ENCODE data around the gene VILL. TPM values are rescaled to one million over a fixed set of nuclear protein-coding genes. Genes with fewer than 3 reads are reported as not detected.
"Not testable (repeated sequence)": the region's sequence is repeated elsewhere in the genome, so short reads cannot be mapped to it uniquely, and the experiment has no call there.

The VILL gene
- polyA plus RNA-seq, 2 donors: 4.9 to 16.7 TPM

DNA sequence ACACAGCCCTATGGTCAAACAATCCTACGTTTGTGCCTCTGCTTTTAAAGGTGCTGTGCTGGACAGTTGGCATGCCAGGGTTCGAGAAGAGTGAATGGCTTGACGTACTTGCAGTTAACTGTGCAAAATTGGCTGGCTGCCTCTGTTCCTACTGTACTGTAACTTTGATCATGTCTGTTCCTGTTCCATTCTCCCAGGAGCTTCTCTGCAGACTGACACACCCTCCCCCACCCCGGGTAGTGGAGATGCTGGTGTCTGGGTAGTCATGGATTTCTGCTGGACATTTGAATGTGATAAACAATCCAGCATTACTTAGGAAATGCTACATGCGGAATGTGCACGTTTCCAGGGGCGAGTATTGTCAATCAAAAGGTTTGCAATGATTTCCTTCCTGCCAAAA lies 6.5 kb upstream of the VILL start:
- Histone ChIP-seq H3K9me3 (ENCODE audit: control insufficient read depth in 2 of 2, insufficient read depth in 1 of 2, low read depth in 1 of 2, low read length in 1 of 2) (no peaks in the 10 kb centered on the region), H3K27me3 (ENCODE audit: control insufficient read depth in 1 of 2, insufficient read depth in 2 of 2, low read length in 2 of 2) (no peaks in the 10 kb centered on the region), H3K27ac (ENCODE audit: low read depth in 2 of 2, low read length in 1 of 2) (no peak overlapping the region), H3K4me3 (ENCODE audit: low read depth in 1 of 2, low read length in 2 of 2) (no peak overlapping the region), H3K36me3 (ENCODE audit: control insufficient read depth in 2 of 2, insufficient read depth in 2 of 2, low read length in 1 of 2) (peaks cover 4 to 13% of the 10 kb centered on the region in 2 donors), H3K4me1 (ENCODE audit: control insufficient read depth in 2 of 2, insufficient read depth in 2 of 2, low read length in 1 of 2) (peaks cover 15 to 25% of the 10 kb centered on the region in 2 donors)
- 59 to 63% methylated on average over 7 of the region's 7 CpGs for whole genome bisulfite sequencing, 2 donors

DNA sequence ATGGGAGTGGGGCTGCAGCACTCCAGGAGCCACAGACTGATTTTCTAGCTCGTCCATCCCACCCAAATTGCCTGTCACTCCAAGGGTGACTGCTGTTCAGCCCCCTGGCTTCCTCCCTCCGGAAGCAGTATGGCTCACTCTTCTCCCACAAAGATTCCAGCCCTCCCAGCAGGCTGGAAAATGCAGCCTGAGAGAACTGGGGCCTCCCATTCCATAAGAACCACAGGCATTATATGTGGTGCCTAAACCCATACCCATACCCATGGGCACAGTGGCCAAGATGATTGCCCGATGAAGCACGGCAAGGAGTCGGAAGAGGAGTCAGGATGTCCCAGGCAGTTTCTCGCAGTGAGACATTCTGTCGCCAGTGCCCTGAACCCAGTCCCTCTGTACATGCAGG lies 6.0 kb upstream of the VILL start:
- WGBS, 2 donors: 89 to 93% methylated on average over 7 of the region's 7 CpGs
- H3K9me3 ChIP-seq (ENCODE audit: control insufficient read depth in 2 of 2, insufficient read depth in 1 of 2, low read depth in 1 of 2, low read length in 1 of 2): no peaks in the 10 kb centered on the region
- H3K4me1 ChIP-seq (ENCODE audit: control insufficient read depth in 2 of 2, insufficient read depth in 2 of 2, low read length in 1 of 2): peaks cover 15 to 25% of the 10 kb centered on the region in 2 donors
- peaks cover 4 to 13% of the 10 kb centered on the region in 2 donors for H3K36me3 ChIP-seq (ENCODE audit: control insufficient read depth in 2 of 2, insufficient read depth in 2 of 2, low read length in 1 of 2)
- H3K4me3 ChIP-seq (ENCODE audit: low read depth in 1 of 2, low read length in 2 of 2): no peak overlapping the region
- no peaks in the 10 kb centered on the region for H3K27me3 ChIP-seq (ENCODE audit: control insufficient read depth in 1 of 2, insufficient read depth in 2 of 2, low read length in 2 of 2)
- no peak overlapping the region for H3K27ac ChIP-seq (ENCODE audit: low read depth in 2 of 2, low read length in 1 of 2)

DNA sequence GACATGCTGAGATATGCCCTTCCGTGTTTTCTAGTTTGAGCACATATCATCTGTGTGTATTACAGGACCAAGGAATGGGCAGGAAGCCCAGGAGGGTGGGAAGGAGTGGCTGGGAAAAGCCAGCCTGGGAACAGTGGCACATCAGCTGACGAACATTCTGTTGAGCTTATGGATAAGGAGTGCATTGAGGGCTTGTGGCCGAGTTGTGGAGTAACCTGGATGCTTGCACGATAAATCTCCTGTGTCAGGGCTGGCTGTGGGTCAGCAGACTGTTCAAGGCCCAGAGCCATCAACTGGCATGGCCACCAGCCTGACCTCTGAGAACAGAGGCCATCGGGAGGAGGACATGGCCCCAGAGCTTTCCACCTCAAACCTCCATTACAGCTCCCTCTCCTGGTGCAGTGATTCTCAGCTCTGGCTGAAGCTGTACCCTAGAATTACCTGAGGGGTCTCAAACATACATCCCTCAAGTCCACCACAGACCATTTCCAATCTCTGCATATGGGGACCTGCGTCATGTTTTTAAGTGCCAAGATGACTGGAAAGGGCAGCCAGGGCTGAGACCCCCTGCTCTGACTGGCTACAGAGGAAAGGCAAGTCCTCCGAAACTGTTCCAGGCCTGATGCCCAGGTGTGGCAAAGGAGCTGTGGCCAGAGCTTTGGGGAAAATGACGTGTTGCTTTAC lies 4.8 kb upstream of the VILL start:
- WGBS, 2 donors: 53 to 66% methylated on average over 8 of the region's 8 CpGs
- peaks cover under 1 to 6% of the 10 kb centered on the region in 2 donors for H3K36me3 ChIP-seq (ENCODE audit: control insufficient read depth in 2 of 2, insufficient read depth in 2 of 2, low read length in 1 of 2)
- H3K4me3 ChIP-seq (ENCODE audit: low read depth in 1 of 2, low read length in 2 of 2): no peak overlapping the region
- H3K27ac ChIP-seq (ENCODE audit: low read depth in 2 of 2, low read length in 1 of 2): peak overlapping the region in 1 of 2 donors; percentile 17
- H3K4me1 ChIP-seq (ENCODE audit: control insufficient read depth in 2 of 2, insufficient read depth in 2 of 2, low read length in 1 of 2): peaks cover 15 to 30% of the 10 kb centered on the region in 2 donors
- no peaks in the 10 kb centered on the region for H3K27me3 ChIP-seq (ENCODE audit: control insufficient read depth in 1 of 2, insufficient read depth in 2 of 2, low read length in 2 of 2)
- no peaks in the 10 kb centered on the region for H3K9me3 ChIP-seq (ENCODE audit: control insufficient read depth in 2 of 2, insufficient read depth in 1 of 2, low read depth in 1 of 2, low read length in 1 of 2)

DNA sequence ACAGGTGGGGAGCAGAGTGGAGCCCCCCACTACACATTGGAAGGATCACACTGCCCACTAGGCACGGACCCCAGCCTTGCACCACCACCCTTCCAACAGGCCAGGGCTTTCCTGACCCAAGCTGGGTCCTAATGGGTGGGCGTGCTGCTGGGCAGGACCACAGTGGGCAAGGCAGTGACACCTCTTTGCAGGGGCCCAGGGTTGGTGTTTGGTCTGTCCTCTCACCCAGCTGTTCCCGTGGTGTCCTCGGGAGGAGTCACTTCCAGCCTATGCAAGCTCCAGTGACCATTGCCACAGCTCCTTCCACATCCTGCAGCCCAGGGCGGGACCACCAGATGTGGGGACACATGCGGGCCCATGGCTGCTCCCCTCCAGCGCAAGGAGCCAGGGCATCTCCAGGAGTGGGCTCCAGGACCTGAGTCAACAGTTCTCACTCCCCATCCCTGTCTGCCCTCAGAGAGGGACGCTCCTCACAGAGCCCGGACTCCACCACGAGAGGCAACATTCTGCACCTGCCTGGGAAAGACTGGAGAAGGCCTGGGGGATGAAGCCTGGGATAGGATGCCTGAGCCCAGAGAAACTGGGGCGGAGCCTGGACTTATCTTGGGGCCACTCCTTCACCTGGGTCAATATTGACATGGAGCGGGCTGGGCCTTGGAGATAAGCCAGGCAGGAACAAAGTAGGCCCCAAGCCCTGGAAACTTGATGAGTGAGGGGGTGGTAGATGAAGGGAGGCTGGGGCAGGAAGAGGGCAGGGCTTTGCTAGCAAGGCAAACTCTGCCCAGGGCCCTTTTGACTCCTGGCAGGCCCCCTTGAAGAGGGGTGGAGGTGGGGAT lies 3.9 kb upstream of the VILL start:
- Histone ChIP-seq H3K36me3 (ENCODE audit: control insufficient read depth in 2 of 2, insufficient read depth in 2 of 2, low read length in 1 of 2) (peaks cover 0 to 5% of the 10 kb centered on the region in 2 donors), H3K27ac (ENCODE audit: low read depth in 2 of 2, low read length in 1 of 2) (peak overlapping the region in 1 of 2 donors; percentile 5), H3K9me3 (ENCODE audit: control insufficient read depth in 2 of 2, insufficient read depth in 1 of 2, low read depth in 1 of 2, low read length in 1 of 2) (no peaks in the 10 kb centered on the region), H3K4me3 (ENCODE audit: low read depth in 1 of 2, low read length in 2 of 2) (no peak overlapping the region), H3K4me1 (ENCODE audit: control insufficient read depth in 2 of 2, insufficient read depth in 2 of 2, low read length in 1 of 2) (peaks cover 14 to 30% of the 10 kb centered on the region in 2 donors), H3K27me3 (ENCODE audit: control insufficient read depth in 1 of 2, insufficient read depth in 2 of 2, low read length in 2 of 2) (no peaks in the 10 kb centered on the region)
- WGBS, 2 donors: 52 to 72% methylated on average over 12 of the region's 12 CpGs

DNA sequence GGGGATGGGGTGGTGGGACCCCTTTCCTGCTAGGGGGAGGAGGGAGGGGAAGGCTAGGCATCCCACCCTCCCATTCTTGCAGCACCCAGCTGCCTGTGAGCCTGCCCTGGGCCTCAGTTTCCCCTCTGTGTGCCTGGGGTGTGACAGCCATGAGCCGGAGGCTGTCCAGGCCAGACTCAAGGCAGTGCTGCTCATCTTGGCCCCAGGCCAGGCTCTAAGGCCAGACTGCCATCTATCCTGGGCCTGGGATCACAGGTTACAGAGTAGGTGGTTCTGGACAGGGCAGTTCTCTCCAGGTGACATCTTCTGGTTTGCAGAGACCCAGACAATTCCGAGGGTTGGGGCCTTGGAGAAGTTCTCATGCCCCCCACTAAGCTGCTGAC lies 3.3 kb upstream of the VILL start:
- H3K27ac ChIP-seq (ENCODE audit: low read depth in 2 of 2, low read length in 1 of 2): no peak overlapping the region
- peaks cover 12 to 36% of the 10 kb centered on the region in 2 donors for H3K4me1 ChIP-seq (ENCODE audit: control insufficient read depth in 2 of 2, insufficient read depth in 2 of 2, low read length in 1 of 2)
- WGBS, 2 donors: 54 to 58% methylated on average over 2 of the region's 2 CpGs
- no peaks in the 10 kb centered on the region for H3K9me3 ChIP-seq (ENCODE audit: control insufficient read depth in 2 of 2, insufficient read depth in 1 of 2, low read depth in 1 of 2, low read length in 1 of 2)
- H3K4me3 ChIP-seq (ENCODE audit: low read depth in 1 of 2, low read length in 2 of 2): no peak overlapping the region
- no peaks in the 10 kb centered on the region for H3K27me3 ChIP-seq (ENCODE audit: control insufficient read depth in 1 of 2, insufficient read depth in 2 of 2, low read length in 2 of 2)
- peaks cover 0 to 2% of the 10 kb centered on the region in 2 donors for H3K36me3 ChIP-seq (ENCODE audit: control insufficient read depth in 2 of 2, insufficient read depth in 2 of 2, low read length in 1 of 2)

DNA sequence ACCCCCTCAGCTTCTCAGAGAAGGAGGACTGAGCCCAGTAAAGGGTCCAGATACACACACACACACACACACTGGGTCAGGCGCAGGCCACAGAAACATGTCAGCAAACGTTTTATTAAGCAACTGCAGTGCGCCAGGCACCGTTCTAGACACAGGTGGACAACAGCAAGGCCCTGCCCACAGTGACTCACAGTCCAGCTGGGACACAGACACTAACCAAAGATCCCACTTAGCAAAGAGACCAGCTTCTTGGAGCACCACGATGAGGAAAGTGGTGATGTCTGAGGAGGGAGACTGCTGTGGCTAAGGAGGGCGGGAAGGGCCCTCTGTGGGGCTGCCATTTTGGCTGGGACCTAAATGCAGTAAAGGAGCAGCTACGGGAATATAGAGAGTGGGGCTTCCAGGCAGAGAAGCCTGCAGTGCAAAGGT lies 2.8 kb upstream of the VILL start:
- Histone ChIP-seq H3K9me3 (ENCODE audit: control insufficient read depth in 2 of 2, insufficient read depth in 1 of 2, low read depth in 1 of 2, low read length in 1 of 2) (no peaks in the 10 kb centered on the region), H3K27me3 (ENCODE audit: control insufficient read depth in 1 of 2, insufficient read depth in 2 of 2, low read length in 2 of 2) (no peaks in the 10 kb centered on the region), H3K4me3 (ENCODE audit: low read depth in 1 of 2, low read length in 2 of 2) (no peak overlapping the region), H3K36me3 (ENCODE audit: control insufficient read depth in 2 of 2, insufficient read depth in 2 of 2, low read length in 1 of 2) (peaks cover 0 to 2% of the 10 kb centered on the region in 2 donors), H3K27ac (ENCODE audit: low read depth in 2 of 2, low read length in 1 of 2) (no peak overlapping the region), H3K4me1 (ENCODE audit: control insufficient read depth in 2 of 2, insufficient read depth in 2 of 2, low read length in 1 of 2) (peaks cover 12 to 38% of the 10 kb centered on the region in 2 donors)
- 71 to 76% methylated on average over 7 of the region's 7 CpGs for WGBS, 2 donors

DNA sequence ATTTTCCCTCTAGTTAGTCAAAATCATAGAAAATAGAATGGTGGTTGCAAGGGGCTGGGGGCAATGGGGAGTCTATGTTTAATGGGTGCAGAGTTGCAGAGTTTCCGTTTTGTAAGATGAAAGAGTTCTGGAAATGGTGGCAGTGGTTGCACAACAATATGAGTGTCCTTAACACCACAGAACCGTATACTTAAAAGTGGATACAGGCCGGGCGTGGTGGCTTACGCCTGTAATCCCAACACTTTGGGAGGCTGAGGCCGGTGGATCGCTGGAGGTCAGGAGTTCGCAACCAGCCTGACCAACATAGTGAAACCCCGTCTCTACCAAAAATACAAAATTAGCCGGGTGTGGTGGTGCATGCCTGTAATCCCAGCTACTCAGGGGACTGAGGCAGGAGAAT lies 2.2 kb upstream of the VILL start:
- H3K27me3 ChIP-seq (ENCODE audit: control insufficient read depth in 1 of 2, insufficient read depth in 2 of 2, low read length in 2 of 2); H3K4me3 ChIP-seq (ENCODE audit: low read depth in 1 of 2, low read length in 2 of 2): not testable (repeated sequence)

DNA sequence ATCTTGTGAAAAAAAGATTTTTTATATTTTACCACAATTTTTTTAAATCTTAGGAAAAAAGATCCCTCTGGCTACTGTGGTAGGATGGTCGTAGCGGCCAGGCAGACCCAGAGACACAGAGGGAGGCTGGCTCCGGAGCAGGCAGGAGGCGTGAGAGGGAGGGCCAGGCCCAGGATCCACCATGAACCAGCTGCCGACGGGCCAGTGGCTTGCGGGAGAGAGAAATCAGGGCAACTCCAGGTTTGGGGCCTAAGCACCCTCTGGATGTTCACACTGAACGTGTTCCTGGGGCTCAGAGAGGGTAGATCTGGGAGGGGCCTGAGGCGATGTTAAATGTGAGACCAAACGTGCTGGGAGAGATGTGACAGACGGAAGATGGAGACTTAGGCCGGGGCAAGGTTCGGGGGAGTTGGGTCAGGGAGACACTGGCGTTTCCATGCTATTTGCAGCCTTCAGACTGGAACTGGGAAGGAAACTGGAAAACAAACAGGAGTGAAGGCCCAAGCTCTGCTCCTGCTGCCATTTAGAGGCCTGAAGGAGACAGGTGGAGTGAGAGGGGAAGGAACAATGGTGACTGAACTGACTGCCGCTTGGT lies 1.6 kb upstream of the VILL start:
- no peak overlapping the region for H3K4me3 ChIP-seq (ENCODE audit: low read depth in 1 of 2, low read length in 2 of 2)
- no peak overlapping the region for H3K27ac ChIP-seq (ENCODE audit: low read depth in 2 of 2, low read length in 1 of 2)
- H3K9me3 ChIP-seq (ENCODE audit: control insufficient read depth in 2 of 2, insufficient read depth in 1 of 2, low read depth in 1 of 2, low read length in 1 of 2): no peaks in the 10 kb centered on the region
- peaks cover 0 to 1% of the 10 kb centered on the region in 2 donors for H3K36me3 ChIP-seq (ENCODE audit: control insufficient read depth in 2 of 2, insufficient read depth in 2 of 2, low read length in 1 of 2)
- H3K4me1 ChIP-seq (ENCODE audit: control insufficient read depth in 2 of 2, insufficient read depth in 2 of 2, low read length in 1 of 2): peaks cover 12 to 46% of the 10 kb centered on the region in 2 donors
- no peaks in the 10 kb centered on the region for H3K27me3 ChIP-seq (ENCODE audit: control insufficient read depth in 1 of 2, insufficient read depth in 2 of 2, low read length in 2 of 2)
- 83 to 86% methylated on average over 15 of the region's 15 CpGs for WGBS, 2 donors

More for the DNA sequence above, 2.2 kb upstream of the VILL start:
- not testable (repeated sequence) for H3K9me3 ChIP-seq (ENCODE audit: control insufficient read depth in 2 of 2, insufficient read depth in 1 of 2, low read depth in 1 of 2, low read length in 1 of 2); H3K27ac ChIP-seq (ENCODE audit: low read depth in 2 of 2, low read length in 1 of 2); H3K36me3 ChIP-seq (ENCODE audit: control insufficient read depth in 2 of 2, insufficient read depth in 2 of 2, low read length in 1 of 2)
- WGBS, 2 donors: 78 to 80% methylated on average over 10 of the region's 10 CpGs
- peaks cover 12 to 41% of the 10 kb centered on the region in 2 donors for H3K4me1 ChIP-seq (ENCODE audit: control insufficient read depth in 2 of 2, insufficient read depth in 2 of 2, low read length in 1 of 2)

DNA sequence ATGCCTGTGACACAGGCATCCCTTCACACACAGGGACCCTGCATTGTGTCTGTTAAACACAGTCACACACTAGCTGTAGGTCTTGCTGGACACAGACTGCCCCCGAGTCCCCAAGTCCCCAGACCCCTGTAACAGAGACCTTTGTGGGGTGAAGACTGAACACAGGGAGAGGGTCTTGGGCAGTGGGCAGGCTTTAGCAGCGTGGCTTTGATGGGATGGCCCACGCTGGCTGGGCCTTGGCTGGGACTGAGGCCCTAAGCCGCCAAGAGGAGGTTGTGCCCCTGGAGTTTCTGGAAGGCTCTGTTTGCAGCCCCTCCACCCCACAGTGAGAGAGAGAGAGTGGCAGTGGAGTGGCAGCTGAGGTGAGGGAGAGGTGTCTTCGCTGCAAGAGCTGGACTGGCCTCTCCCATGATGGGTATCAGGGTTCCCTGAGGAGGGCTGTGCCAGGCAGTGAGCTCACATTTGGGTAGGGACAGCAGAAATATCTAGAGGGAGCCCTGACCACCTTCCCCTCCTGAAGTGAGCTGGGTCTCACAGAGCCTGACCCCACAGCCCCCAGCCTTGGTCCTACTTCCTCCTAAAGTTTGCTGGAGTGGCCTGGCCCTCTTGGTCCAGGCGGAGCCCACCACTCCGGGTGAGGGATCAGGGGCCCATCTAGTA lies 635 bp upstream of the VILL start:
- WGBS, 2 donors: 90 to 94% methylated on average over 7 of the region's 7 CpGs
- Histone ChIP-seq H3K4me3 (ENCODE audit: low read depth in 1 of 2, low read length in 2 of 2) (no peak overlapping the region), H3K4me1 (ENCODE audit: control insufficient read depth in 2 of 2, insufficient read depth in 2 of 2, low read length in 1 of 2) (peaks cover 12 to 43% of the 10 kb centered on the region in 2 donors)

More for the DNA sequence above, 635 bp upstream of the VILL start:
- Histone ChIP-seq H3K27ac (ENCODE audit: low read depth in 2 of 2, low read length in 1 of 2) (no peak overlapping the region), H3K9me3 (ENCODE audit: control insufficient read depth in 2 of 2, insufficient read depth in 1 of 2, low read depth in 1 of 2, low read length in 1 of 2) (no peaks in the 10 kb centered on the region), H3K27me3 (ENCODE audit: control insufficient read depth in 1 of 2, insufficient read depth in 2 of 2, low read length in 2 of 2) (no peaks in the 10 kb centered on the region), H3K36me3 (ENCODE audit: control insufficient read depth in 2 of 2, insufficient read depth in 2 of 2, low read length in 1 of 2) (no peaks in the 10 kb centered on the region)

All from esophagus (tissue), 2 donors.